ENCODE measurements around the gene EXOC6B.

- TF ChIP-seq CTCF (IDR thresholded peaks at IDR 0.05), result no peak
- no peak for TF ChIP-seq POLR2A (IDR thresholded peaks at IDR 0.05)
Observed at GRCh38 chr2:72573232-72573631, 252.6 kb downstream of the EXOC6B start.

All from esophagus squamous epithelium (tissue), 4 donors.